SK-N-DZ (cell line): ENCODE data around the gene TBCD.

Experiments
- DNase-seq: peaks from one replicate; pipeline ENCODE4 v3.0.0-alpha.2; 2015; ENCODE audit warnings: low spot score

Gene TBCD

GRCh38 chr17:82849076-82849945 is 97.4 kb downstream of the TBCD start:
- no peak for DNase-seq

- no peak for DNase-seq
Measured at GRCh38 chr17:82851381-82851780, 99.5 kb downstream of the TBCD start.

GRCh38 chr17:82854226-82854625 is 102.4 kb downstream of the TBCD start:
- no peak for DNase-seq

GRCh38 chr17:82856361-82856760 is 104.5 kb downstream of the TBCD start:
- DNase-seq: no peak

GRCh38 chr17:82858376-82859126 is 106.7 kb downstream of the TBCD start:
- no peak for DNase-seq

- no peak for DNase-seq
Measured at GRCh38 chr17:82859431-82860403, 107.9 kb downstream of the TBCD start.

GRCh38 chr17:82860606-82861392 is 108.9 kb downstream of the TBCD start:
- no peak for DNase-seq

- DNase-seq: no peak
Measured at GRCh38 chr17:82861393-82861775, 109.5 kb downstream of the TBCD start.

GRCh38 chr17:82862191-82862590 is 110.3 kb downstream of the TBCD start:
- DNase-seq: no peak

- DNase-seq: no peak
Measured at GRCh38 chr17:82862737-82863382, 111.0 kb downstream of the TBCD start.

- no peak for DNase-seq
Measured at GRCh38 chr17:82863383-82863940, 111.6 kb downstream of the TBCD start.

GRCh38 chr17:82863941-82864712 is 112.3 kb downstream of the TBCD start:
- peak; percentile 35 for DNase-seq

GRCh38 chr17:82864713-82865248 is 112.9 kb downstream of the TBCD start:
- DNase-seq: peak; percentile 41

GRCh38 chr17:82865274-82865673 is 113.4 kb downstream of the TBCD start:
- DNase-seq: no peak

GRCh38 chr17:82865774-82866395 is 114.0 kb downstream of the TBCD start:
- DNase-seq: no peak

GRCh38 chr17:82866590-82867191 is 114.8 kb downstream of the TBCD start:
- DNase-seq: peak; percentile 41

GRCh38 chr17:82867763-82868325 is 116.0 kb downstream of the TBCD start:
- DNase-seq: no peak

GRCh38 chr17:82868715-82869131 is 116.9 kb downstream of the TBCD start:
- no peak for DNase-seq
